PC-3 (cell line): Measurements from ENCODE around the gene FBXO7.

Experiments used
- EZH2phosphoT487 ChIP-seq: fragments of 300-600 bp; sonication (generic); IDR thresholded peaks from 2 replicates; pipeline ENCODE4 v1.6.1; 2018; ENCODE audit warnings: mild to moderate bottlenecking, antibody characterized with exemption, low read length, borderline replicate concordance
- TF ChIP-seq, protein P1 (sequence below): fragments of 300-600 bp; sonication (generic); conservative IDR thresholded peaks from 2 replicates; pipeline ENCODE4 v1.5.1; 2017; ENCODE audit warnings: antibody characterized with exemption, low read depth, mild to moderate bottlenecking, low read length

DNA sequence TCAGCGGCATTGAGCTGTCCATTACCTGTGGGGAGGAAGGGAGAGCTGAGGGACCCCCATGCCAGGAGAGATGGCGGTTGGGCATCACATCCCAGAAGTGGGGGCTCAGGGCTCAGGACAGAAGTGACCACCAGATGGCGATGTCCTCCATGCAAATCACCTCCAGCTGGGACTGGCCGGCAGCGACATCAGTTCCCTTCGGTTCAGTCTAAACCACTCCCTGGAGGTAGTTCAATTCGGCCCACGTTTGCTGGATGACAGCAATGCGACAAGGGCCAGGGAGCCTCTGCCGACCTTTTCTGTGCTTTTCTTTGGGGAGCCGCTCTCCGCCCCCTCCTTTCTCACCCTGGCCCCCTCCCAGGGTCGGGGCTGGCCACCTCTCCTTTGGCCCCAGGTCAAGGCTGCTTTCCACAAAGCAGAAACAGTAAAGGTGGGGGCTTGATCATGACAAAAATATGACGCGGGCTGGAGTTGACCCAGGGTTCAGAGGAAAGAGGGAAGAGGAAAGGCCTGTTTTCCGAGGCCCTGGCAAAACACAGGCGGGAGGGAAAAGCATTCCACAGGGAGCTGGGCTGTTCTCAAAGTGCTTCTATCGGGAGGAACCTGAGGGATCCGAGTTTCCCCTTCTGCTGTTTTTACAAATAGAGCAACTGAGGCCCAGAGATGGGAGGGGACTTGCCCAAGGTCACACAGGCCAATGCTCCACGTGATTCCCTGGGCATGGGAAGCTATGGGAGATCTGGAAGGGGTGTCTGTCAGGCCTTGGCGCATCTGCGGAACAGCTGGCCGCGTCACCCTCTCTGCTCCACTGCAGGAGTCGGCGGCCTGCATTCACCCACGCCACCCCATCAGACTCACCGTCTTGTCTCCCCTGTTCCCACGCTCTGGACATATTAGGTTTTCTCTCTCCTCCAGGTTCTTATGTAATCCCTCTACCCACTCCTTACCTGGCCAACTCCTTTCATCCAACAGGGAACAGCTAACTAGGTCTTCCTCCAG, 54.7 kb downstream of the FBXO7 start:
- TF ChIP-seq, protein P1, sequence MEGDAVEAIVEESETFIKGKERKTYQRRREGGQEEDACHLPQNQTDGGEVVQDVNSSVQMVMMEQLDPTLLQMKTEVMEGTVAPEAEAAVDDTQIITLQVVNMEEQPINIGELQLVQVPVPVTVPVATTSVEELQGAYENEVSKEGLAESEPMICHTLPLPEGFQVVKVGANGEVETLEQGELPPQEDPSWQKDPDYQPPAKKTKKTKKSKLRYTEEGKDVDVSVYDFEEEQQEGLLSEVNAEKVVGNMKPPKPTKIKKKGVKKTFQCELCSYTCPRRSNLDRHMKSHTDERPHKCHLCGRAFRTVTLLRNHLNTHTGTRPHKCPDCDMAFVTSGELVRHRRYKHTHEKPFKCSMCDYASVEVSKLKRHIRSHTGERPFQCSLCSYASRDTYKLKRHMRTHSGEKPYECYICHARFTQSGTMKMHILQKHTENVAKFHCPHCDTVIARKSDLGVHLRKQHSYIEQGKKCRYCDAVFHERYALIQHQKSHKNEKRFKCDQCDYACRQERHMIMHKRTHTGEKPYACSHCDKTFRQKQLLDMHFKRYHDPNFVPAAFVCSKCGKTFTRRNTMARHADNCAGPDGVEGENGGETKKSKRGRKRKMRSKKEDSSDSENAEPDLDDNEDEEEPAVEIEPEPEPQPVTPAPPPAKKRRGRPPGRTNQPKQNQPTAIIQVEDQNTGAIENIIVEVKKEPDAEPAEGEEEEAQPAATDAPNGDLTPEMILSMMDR, result peak; percentile 70
- TF ChIP-seq EZH2phosphoT487, result no peak
